Tibial nerve (tissue), 3 donors: ENCODE data around the gene PNPLA2.

ENCODE experiments used
- POLR2A ChIP-seq, 2 donors: fragments of 450-650 bp; IDR thresholded peaks; one replicate each; pipeline ENCODE4 v1.6.1; 2017; ENCODE audit warnings: antibody characterized with exemption in 2 of 2, mild to moderate bottlenecking in 2 of 2, moderate library complexity in 2 of 2
- TF ChIP-seq, protein P1 (sequence below), 5 experiments: fragments of 200-600 bp in 3 of 5; fragments of 450-650 bp in 2 of 5; sonication (generic) in 3 of 5; IDR thresholded peaks; one replicate each; pipeline ENCODE4 v1.5.1; 2016 to 2019; ENCODE audit warnings: antibody characterized with exemption in 5 of 5, mild to moderate bottlenecking in 3 of 5, moderate library complexity in 2 of 5

- TF ChIP-seq, protein P1, sequence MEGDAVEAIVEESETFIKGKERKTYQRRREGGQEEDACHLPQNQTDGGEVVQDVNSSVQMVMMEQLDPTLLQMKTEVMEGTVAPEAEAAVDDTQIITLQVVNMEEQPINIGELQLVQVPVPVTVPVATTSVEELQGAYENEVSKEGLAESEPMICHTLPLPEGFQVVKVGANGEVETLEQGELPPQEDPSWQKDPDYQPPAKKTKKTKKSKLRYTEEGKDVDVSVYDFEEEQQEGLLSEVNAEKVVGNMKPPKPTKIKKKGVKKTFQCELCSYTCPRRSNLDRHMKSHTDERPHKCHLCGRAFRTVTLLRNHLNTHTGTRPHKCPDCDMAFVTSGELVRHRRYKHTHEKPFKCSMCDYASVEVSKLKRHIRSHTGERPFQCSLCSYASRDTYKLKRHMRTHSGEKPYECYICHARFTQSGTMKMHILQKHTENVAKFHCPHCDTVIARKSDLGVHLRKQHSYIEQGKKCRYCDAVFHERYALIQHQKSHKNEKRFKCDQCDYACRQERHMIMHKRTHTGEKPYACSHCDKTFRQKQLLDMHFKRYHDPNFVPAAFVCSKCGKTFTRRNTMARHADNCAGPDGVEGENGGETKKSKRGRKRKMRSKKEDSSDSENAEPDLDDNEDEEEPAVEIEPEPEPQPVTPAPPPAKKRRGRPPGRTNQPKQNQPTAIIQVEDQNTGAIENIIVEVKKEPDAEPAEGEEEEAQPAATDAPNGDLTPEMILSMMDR (IDR thresholded peaks at IDR 0.05): no peak
- no peak for TF ChIP-seq POLR2A (IDR thresholded peaks at IDR 0.05)
Measured at GRCh38 chr11:808427-809286, 10.1 kb upstream of the PNPLA2 start.
